Fibroblast of skin of abdomen (primary cell): ENCODE measurements around the gene PPP3R1.

Experiments used
- DNase-seq: peaks from one replicate; pipeline ENCODE4 v3.0.0-alpha.2; 2013

The PPP3R1 gene

DNA sequence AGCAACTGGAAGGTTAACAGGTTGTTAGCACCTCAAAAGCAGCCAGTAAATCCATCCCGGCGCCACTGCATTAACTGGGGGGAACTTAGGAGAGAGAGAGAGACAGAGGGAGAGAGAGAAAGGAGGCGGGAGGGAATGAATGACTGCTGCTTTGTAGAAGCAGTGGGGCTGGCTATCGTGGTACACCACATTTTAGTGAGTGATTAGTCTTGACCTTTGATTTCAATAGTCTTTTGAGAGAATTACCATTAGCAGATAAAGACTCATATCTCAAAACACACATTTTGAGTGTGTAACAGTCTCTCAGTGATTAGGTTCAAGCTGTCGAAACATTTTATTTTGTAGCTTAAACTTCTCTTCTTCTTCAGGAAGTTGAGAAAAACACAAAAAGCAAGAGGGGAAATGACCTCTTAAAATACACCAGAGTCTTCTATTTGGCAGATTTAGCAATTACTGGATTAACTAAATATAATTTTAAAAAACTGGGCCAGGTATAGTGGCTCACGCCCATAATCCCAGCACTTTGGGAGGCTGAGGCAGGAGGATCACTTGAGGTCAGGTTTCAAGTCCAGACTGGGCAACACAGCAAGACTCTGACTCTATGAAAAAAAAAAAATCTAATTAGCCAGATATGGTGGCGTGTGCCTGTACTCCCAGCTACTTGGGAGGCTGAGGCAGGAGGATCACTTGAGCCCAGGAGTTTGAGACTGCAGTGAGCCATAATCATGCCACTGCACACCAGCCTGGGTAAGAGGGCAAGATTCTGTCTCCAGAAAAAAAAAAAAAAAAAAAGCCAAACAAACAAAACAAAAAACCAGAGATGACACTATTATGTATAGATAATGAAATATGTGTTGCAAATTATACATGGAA, 116.6 kb downstream of the PPP3R1 start:
- no peak for DNase-seq

GRCh38 chr2:68134554-68134953, 117.8 kb downstream of the PPP3R1 start:
- DNase-seq: no peak

GRCh38 chr2:68134120-68134519, 118.2 kb downstream of the PPP3R1 start:
- DNase-seq: no peak
